ENCODE data around the gene CES5A.
"Not testable (repeated sequence)": the region's sequence is repeated elsewhere in the genome, so short reads cannot be mapped to it uniquely, and the experiment has no call there.

Gene CES5A

GRCh38 chr16:55829232-55829631 is 45.9 kb downstream of the CES5A start:
- not testable (repeated sequence) for H3K9ac ChIP-seq (ENCODE audit: low read depth, low read length); H3K9me3 ChIP-seq (ENCODE audit: control insufficient read depth, insufficient read depth, low read length); H3K4me1 ChIP-seq (ENCODE audit: insufficient read depth, low read length)

GRCh38 chr16:55828680-55829079 is 46.5 kb downstream of the CES5A start:
- Histone ChIP-seq H3K9ac (ENCODE audit: low read depth, low read length) (no peak overlapping the region), H3K4me1 (ENCODE audit: insufficient read depth, low read length) (no peaks in the 10 kb centered on the region), H3K36me3 (ENCODE audit: insufficient read depth, low read length) (no peaks in the 10 kb centered on the region), H3K9me3 (ENCODE audit: control insufficient read depth, insufficient read depth, low read length) (no peaks in the 10 kb centered on the region)

More at GRCh38 chr16:55829232-55829631, 45.9 kb downstream of the CES5A start:
- H3K36me3 ChIP-seq (ENCODE audit: insufficient read depth, low read length): not testable (repeated sequence)

GRCh38 chr16:55825115-55825728 is 50.0 kb downstream of the CES5A start:
- no peaks in the 10 kb centered on the region for H3K9me3 ChIP-seq (ENCODE audit: control insufficient read depth, insufficient read depth, low read length)
- no peak overlapping the region for H3K9ac ChIP-seq (ENCODE audit: low read depth, low read length)
- no peaks in the 10 kb centered on the region for H3K4me1 ChIP-seq (ENCODE audit: insufficient read depth, low read length)
- H3K36me3 ChIP-seq (ENCODE audit: insufficient read depth, low read length): no peaks in the 10 kb centered on the region

GRCh38 chr16:55824473-55825000 is 50.6 kb downstream of the CES5A start:
- Histone ChIP-seq H3K4me1 (ENCODE audit: insufficient read depth, low read length) (no peaks in the 10 kb centered on the region), H3K9ac (ENCODE audit: low read depth, low read length) (no peak overlapping the region), H3K9me3 (ENCODE audit: control insufficient read depth, insufficient read depth, low read length) (no peaks in the 10 kb centered on the region), H3K36me3 (ENCODE audit: insufficient read depth, low read length) (no peaks in the 10 kb centered on the region)

GRCh38 chr16:55822280-55822810 is 52.8 kb downstream of the CES5A start:
- no peaks in the 10 kb centered on the region for H3K9me3 ChIP-seq (ENCODE audit: control insufficient read depth, insufficient read depth, low read length)
- no peak overlapping the region for H3K9ac ChIP-seq (ENCODE audit: low read depth, low read length)
- no peaks in the 10 kb centered on the region for H3K4me1 ChIP-seq (ENCODE audit: insufficient read depth, low read length)
- H3K36me3 ChIP-seq (ENCODE audit: insufficient read depth, low read length): no peaks in the 10 kb centered on the region

GRCh38 chr16:55821210-55821609 is 54.0 kb downstream of the CES5A start:
- Histone ChIP-seq H3K9me3 (ENCODE audit: control insufficient read depth, insufficient read depth, low read length) (no peaks in the 10 kb centered on the region), H3K4me1 (ENCODE audit: insufficient read depth, low read length) (no peaks in the 10 kb centered on the region; the same call in 1 of the 2 replicates), H3K36me3 (ENCODE audit: insufficient read depth, low read length) (no peaks in the 10 kb centered on the region), H3K9ac (ENCODE audit: low read depth, low read length) (no peak overlapping the region)

- no peaks in the 10 kb centered on the region; the same call in 1 of the 2 replicates for H3K4me1 ChIP-seq (ENCODE audit: insufficient read depth, low read length)
- H3K9ac ChIP-seq (ENCODE audit: low read depth, low read length): no peak overlapping the region
- H3K36me3 ChIP-seq (ENCODE audit: insufficient read depth, low read length): no peaks in the 10 kb centered on the region
- H3K9me3 ChIP-seq (ENCODE audit: control insufficient read depth, insufficient read depth, low read length): no peaks in the 10 kb centered on the region
Measured at GRCh38 chr16:55820615-55821014, 54.6 kb downstream of the CES5A start.

GRCh38 chr16:55817236-55817912 is 57.8 kb downstream of the CES5A start:
- no peaks in the 10 kb centered on the region for H3K36me3 ChIP-seq (ENCODE audit: insufficient read depth, low read length)
- no peaks in the 10 kb centered on the region for H3K9me3 ChIP-seq (ENCODE audit: control insufficient read depth, insufficient read depth, low read length)
- no peak overlapping the region for H3K9ac ChIP-seq (ENCODE audit: low read depth, low read length)
- no peaks in the 10 kb centered on the region; the same call in 1 of the 2 replicates for H3K4me1 ChIP-seq (ENCODE audit: insufficient read depth, low read length)

GRCh38 chr16:55816222-55816621 is 59.0 kb downstream of the CES5A start:
- H3K9me3 ChIP-seq (ENCODE audit: control insufficient read depth, insufficient read depth, low read length): not testable (repeated sequence)

GRCh38 chr16:55815320-55815719 is 59.9 kb downstream of the CES5A start:
- Histone ChIP-seq H3K36me3 (ENCODE audit: insufficient read depth, low read length) (no peaks in the 10 kb centered on the region), H3K9me3 (ENCODE audit: control insufficient read depth, insufficient read depth, low read length) (no peaks in the 10 kb centered on the region), H3K4me1 (ENCODE audit: insufficient read depth, low read length) (no peaks in the 10 kb centered on the region; the same call in 1 of the 2 replicates), H3K9ac (ENCODE audit: low read depth, low read length) (no peak overlapping the region)

More at GRCh38 chr16:55816222-55816621, 59.0 kb downstream of the CES5A start:
- H3K36me3 ChIP-seq (ENCODE audit: insufficient read depth, low read length); H3K4me1 ChIP-seq (ENCODE audit: insufficient read depth, low read length); H3K9ac ChIP-seq (ENCODE audit: low read depth, low read length): not testable (repeated sequence)

- H3K9ac ChIP-seq (ENCODE audit: low read depth, low read length); H3K4me1 ChIP-seq (ENCODE audit: insufficient read depth, low read length); H3K9me3 ChIP-seq (ENCODE audit: control insufficient read depth, insufficient read depth, low read length); H3K36me3 ChIP-seq (ENCODE audit: insufficient read depth, low read length): not testable (repeated sequence)
Measured at GRCh38 chr16:55814174-55814573, 61.0 kb downstream of the CES5A start.

GRCh38 chr16:55813730-55814129 is 61.4 kb downstream of the CES5A start:
- H3K36me3 ChIP-seq (ENCODE audit: insufficient read depth, low read length): not testable (repeated sequence)

GRCh38 chr16:55812951-55813350 is 62.2 kb downstream of the CES5A start:
- Histone ChIP-seq H3K4me1 (ENCODE audit: insufficient read depth, low read length) (no peaks in the 10 kb centered on the region; the same call in 1 of the 2 replicates), H3K9ac (ENCODE audit: low read depth, low read length) (no peak overlapping the region), H3K36me3 (ENCODE audit: insufficient read depth, low read length) (no peaks in the 10 kb centered on the region), H3K9me3 (ENCODE audit: control insufficient read depth, insufficient read depth, low read length) (no peaks in the 10 kb centered on the region)

More at GRCh38 chr16:55813730-55814129, 61.4 kb downstream of the CES5A start:
- H3K9ac ChIP-seq (ENCODE audit: low read depth, low read length); H3K4me1 ChIP-seq (ENCODE audit: insufficient read depth, low read length); H3K9me3 ChIP-seq (ENCODE audit: control insufficient read depth, insufficient read depth, low read length): not testable (repeated sequence)

- Histone ChIP-seq H3K9me3 (ENCODE audit: control insufficient read depth, insufficient read depth, low read length) (no peaks in the 10 kb centered on the region), H3K9ac (ENCODE audit: low read depth, low read length) (no peak overlapping the region), H3K36me3 (ENCODE audit: insufficient read depth, low read length) (no peaks in the 10 kb centered on the region), H3K4me1 (ENCODE audit: insufficient read depth, low read length) (no peaks in the 10 kb centered on the region; the same call in 1 of the 2 replicates)
Measured at GRCh38 chr16:55811811-55812210, 63.4 kb downstream of the CES5A start.
